GM12891 (cell line): ENCODE results near the gene AFF3.

Source experiments
- POLR2A ChIP-seq: IDR thresholded peaks from 2 replicates; pipeline ENCODE4 v1.6.1; 2011; ENCODE audit warnings: low read depth, low read length, control low read depth
- POLR2AphosphoS5 ChIP-seq: IDR thresholded peaks from 2 replicates; pipeline ENCODE4 v1.6.1; 2011; ENCODE audit warnings: low read depth, low read length, control low read depth
- POU2F2 ChIP-seq: IDR thresholded peaks from 2 replicates; pipeline ENCODE4 v1.6.1; 2011; ENCODE audit warnings: low read depth, mild to moderate bottlenecking, control low read depth, low read length, moderate library complexity
- SPI1 ChIP-seq: IDR thresholded peaks from 2 replicates; pipeline ENCODE4 v1.6.1; 2011; ENCODE audit warnings: low read depth, low read length, control low read depth
- TAF1 ChIP-seq: IDR thresholded peaks from 2 replicates; pipeline ENCODE4 v1.6.1; 2011; ENCODE audit warnings: low read depth, low read length, control low read depth

DNA sequence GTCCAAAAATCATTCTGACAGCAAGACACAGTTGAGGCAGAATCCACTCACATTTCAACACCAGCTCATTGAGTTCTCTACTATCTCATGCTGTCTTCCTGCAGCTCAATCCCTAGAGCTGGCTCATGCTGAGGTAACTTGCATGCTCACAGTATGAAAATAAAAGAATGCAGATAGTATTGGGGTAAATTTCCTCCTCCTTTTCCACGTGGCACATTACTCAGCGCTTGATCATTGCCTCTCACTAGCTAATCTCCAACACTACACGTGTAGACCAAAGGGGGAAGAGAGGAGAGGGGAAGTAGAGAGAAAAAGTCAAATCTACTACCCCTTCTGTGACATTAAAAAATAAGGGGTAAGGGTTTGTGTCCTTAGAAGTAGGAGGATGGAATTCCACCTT, 300.6 kb downstream of the AFF3 start:
- no peak for TF ChIP-seq POLR2A
- TF ChIP-seq TAF1: no peak
- no peak for TF ChIP-seq SPI1
- TF ChIP-seq POLR2AphosphoS5: no peak
- no peak for TF ChIP-seq POU2F2
